ENCODE data around the gene USP3.

- TF ChIP-seq CTCF (optimal IDR thresholded peaks at IDR 0.05 in 1 of 3, IDR thresholded peaks at IDR 0.05 in 1 of 3, conservative IDR thresholded peaks at IDR 0.05 in 1 of 3; ENCODE audit: extremely low read depth in 1 of 3, insufficient read depth in 2 of 3, low read length in 3 of 3) (no peak), EZH2 (IDR thresholded peaks at IDR 0.05; ENCODE audit: low read length) (no peak)
Measured at GRCh38 chr15:63463036-63463435, 41.4 kb upstream of the USP3 start.

Measured in keratinocyte (primary cell).